H1 (cell line): ENCODE measurements around the gene MUC5B. TPM values are rescaled to one million over a fixed set of nuclear protein-coding genes. Genes with fewer than 3 reads are reported as not detected.
A peak's percentile ranks its signal among the peaks of the same experiment; 100 is the strongest.

Source experiments
- CTCF ChIA-PET: fragments of 300-600 bp; sonication (Branson Sonifier 250); formaldehyde crosslinking; loops from one replicate; lab custom pipeline; 2021; ENCODE audit not compliant: partially characterized antibody; lab: Charles Lee
- POLR2A ChIA-PET: fragments of 300-600 bp; sonication (Branson Sonifier 250); formaldehyde crosslinking; loops from one replicate; lab custom pipeline; 2021; ENCODE audit warnings: inconsistent platforms; ENCODE audit not compliant: partially characterized antibody; lab: Charles Lee
- DNase-seq, 2 experiments: peaks; one replicate each; pipeline versions ENCODE4 v3.0.0 to v3.0.0-alpha.2; 2010 to 2022; ENCODE audit warnings: low spot score in 2 of 2, low read depth in 1 of 2, mixed read lengths in 1 of 2
- FAIRE-seq: peaks from 2 replicates; lab custom pipeline; 2011; peaks lifted over from hg19 to GRCh38; lab: Jason Lieb, UNC
- H2AFZ ChIP-seq: 2 replicates; pipeline ENCODE4 v1.8.1; 2012; ENCODE audit warnings: low read length, inconsistent platforms
- H2AK5ac ChIP-seq: 2 replicates; pipeline ENCODE4 v1.6.1; 2013; ENCODE audit warnings: low read depth, low read length
- H2BK120ac ChIP-seq: replicated peaks from 2 replicates; pipeline ENCODE3; 2013; ENCODE audit warnings: low read depth, low read length, inconsistent platforms
- H2BK12ac ChIP-seq: 2 replicates; pipeline ENCODE4 v1.6.1; 2013; ENCODE audit warnings: low read depth, low read length
- H2BK15ac ChIP-seq: 2 replicates; pipeline ENCODE4 v1.6.1; 2013; ENCODE audit warnings: low read length
- H2BK20ac ChIP-seq: 2 replicates; pipeline ENCODE4 v1.6.1; 2013; ENCODE audit warnings: low read length
- H2BK5ac ChIP-seq: 2 replicates; pipeline ENCODE4 v1.6.1; 2013; ENCODE audit warnings: low read depth, low read length
- H3K14ac ChIP-seq: 2 replicates; pipeline ENCODE4 v1.6.1; 2013; ENCODE audit warnings: inconsistent platforms; ENCODE audit not compliant: insufficient read length
- H3K18ac ChIP-seq: 2 replicates; pipeline ENCODE4 v1.6.1; 2013; ENCODE audit warnings: low read length; ENCODE audit errors: extremely low read depth
- H3K23ac ChIP-seq: 2 replicates; pipeline ENCODE4 v1.6.1; 2013; ENCODE audit warnings: inconsistent platforms; ENCODE audit not compliant: insufficient read length
- H3K23me2 ChIP-seq: 2 replicates; pipeline ENCODE4 v1.6.1; 2013; ENCODE audit warnings: low read depth, low read length
- H3K27ac ChIP-seq: 2 replicates; pipeline ENCODE4 v1.6.1; 2011; ENCODE audit warnings: low read depth, low read length, inconsistent platforms
- H3K27me3 ChIP-seq, 4 experiments: replicated peaks in 1 of 4; 1 replicate in 1 of 4; 2 replicates in 3 of 4; pipeline versions ENCODE4 v1.6.1 to v1.8.1; 2011 to 2013; ENCODE audit warnings: low read length in 3 of 4, mild to moderate bottlenecking in 3 of 4, inconsistent platforms in 2 of 4, mixed read lengths in 2 of 4, moderate library complexity in 1 of 4; ENCODE audit not compliant: control insufficient read depth in 3 of 4, insufficient read depth in 3 of 4; ENCODE audit errors: extremely low read depth in 1 of 4
- H3K36me3 ChIP-seq, 4 experiments: 2 replicates each; pipeline versions ENCODE4 v1.6.1 to v1.8.1; 2011 to 2013; ENCODE audit warnings: mild to moderate bottlenecking in 4 of 4, low read length in 3 of 4, moderate library complexity in 2 of 4, control low read depth in 1 of 4, inconsistent platforms in 1 of 4; ENCODE audit not compliant: insufficient read depth in 4 of 4, control insufficient read depth in 2 of 4
- H3K4ac ChIP-seq: replicated peaks from 2 replicates; pipeline ENCODE3; 2013; ENCODE audit warnings: low read length, low read depth, mixed read lengths, inconsistent platforms; ENCODE audit not compliant: insufficient read length
- H3K4me1 ChIP-seq, 4 experiments: replicated peaks in 1 of 4; 1 replicate in 1 of 4; 2 replicates in 3 of 4; pipeline versions ENCODE4 v1.6.1 to v1.8.1; 2011 to 2013; ENCODE audit warnings: low read length in 3 of 4, inconsistent platforms in 2 of 4, mixed read lengths in 1 of 4; ENCODE audit not compliant: insufficient read depth in 4 of 4, control insufficient read depth in 3 of 4
- H3K4me2 ChIP-seq, 2 experiments: 2 replicates each; pipeline versions ENCODE4 v1.6.1 to v1.8.1; 2011 to 2013; ENCODE audit warnings: low read depth in 2 of 2, low read length in 2 of 2, control low read depth in 1 of 2, inconsistent platforms in 1 of 2, mild to moderate bottlenecking in 1 of 2; ENCODE audit not compliant: insufficient read depth in 1 of 2
- H3K4me3 ChIP-seq, 4 experiments: fragments of 200-600, 300-600 bp in 1 of 4; sonication (generic), shearing (Covaris generic), sonication (Bioruptor Twin) in 1 of 4; 2 replicates each; pipeline versions ENCODE4 v1.5.1 to v1.8.1; 2011 to 2016; ENCODE audit warnings: low read length in 4 of 4, low read depth in 3 of 4, control low read depth in 2 of 4, inconsistent platforms in 2 of 4, mild to moderate bottlenecking in 2 of 4, mixed read lengths in 1 of 4, moderate library complexity in 1 of 4; ENCODE audit not compliant: insufficient read depth in 2 of 4; ENCODE audit errors: extremely low read depth in 1 of 4
- H3K56ac ChIP-seq: replicated peaks from 2 replicates; pipeline ENCODE3; 2013; ENCODE audit warnings: low read depth, mild to moderate bottlenecking, mixed read lengths, low read length, inconsistent platforms; ENCODE audit not compliant: insufficient read length
- H3K79me1 ChIP-seq: 2 replicates; pipeline ENCODE4 v1.6.1; 2013; ENCODE audit warnings: low read depth, low read length, control low read depth
- H3K79me2 ChIP-seq, 2 experiments: 2 replicates each; pipeline versions ENCODE4 v1.6.1 to v1.8.1; 2012 to 2013; ENCODE audit warnings: low read length in 2 of 2, mild to moderate bottlenecking in 2 of 2, inconsistent platforms in 1 of 2; ENCODE audit not compliant: insufficient read depth in 2 of 2, control insufficient read depth in 1 of 2
- H3K9ac ChIP-seq, 4 experiments: replicated peaks in 1 of 4; 1 replicate in 1 of 4; 2 replicates in 3 of 4; pipeline versions ENCODE4 v1.6.1 to v1.8.1; 2011 to 2013; ENCODE audit warnings: low read depth in 3 of 4, low read length in 3 of 4, control low read depth in 2 of 4, mild to moderate bottlenecking in 2 of 4, moderate library complexity in 2 of 4, inconsistent platforms in 1 of 4; ENCODE audit errors: extremely low read depth in 1 of 4
- H3K9me3 ChIP-seq, 2 experiments: 2 replicates each; pipeline versions ENCODE4 v1.6.1 to v1.8.1; 2012 to 2013; ENCODE audit warnings: mild to moderate bottlenecking in 2 of 2, moderate library complexity in 2 of 2, control low read depth in 1 of 2, inconsistent platforms in 1 of 2, low read depth in 1 of 2, low read length in 1 of 2, mixed read lengths in 1 of 2; ENCODE audit not compliant: insufficient read depth in 2 of 2
- H4K20me1 ChIP-seq, 2 experiments: replicated peaks in 1 of 2; 2 replicates each; pipeline versions ENCODE3 to v1.8.1; 2011 to 2013; ENCODE audit warnings: inconsistent platforms in 2 of 2, low read length in 2 of 2, mild to moderate bottlenecking in 1 of 2; ENCODE audit not compliant: insufficient read depth in 2 of 2, control insufficient read depth in 1 of 2
- H4K5ac ChIP-seq: 2 replicates; pipeline ENCODE4 v1.6.1; 2013; ENCODE audit warnings: low read length, low read depth, mixed read lengths, inconsistent platforms; ENCODE audit not compliant: insufficient read length
- H4K8ac ChIP-seq: 2 replicates; pipeline ENCODE4 v1.8.0; 2013; ENCODE audit warnings: mild to moderate bottlenecking, moderate library complexity, low read length, inconsistent platforms; ENCODE audit not compliant: insufficient read depth; ENCODE audit errors: extremely low read depth
- H4K91ac ChIP-seq: replicated peaks from 2 replicates; pipeline ENCODE3; 2013; ENCODE audit warnings: low read length, mixed read lengths, inconsistent platforms; ENCODE audit not compliant: insufficient read length
- BRCA1 ChIP-seq: IDR thresholded peaks from 2 replicates; pipeline ENCODE4 v1.6.1; 2012; ENCODE audit warnings: low read depth, low read length, improper control_type of control experiment
- EZH2 ChIP-seq: fragments of 200-600 bp; sonication (generic); IDR thresholded peaks from 2 replicates; pipeline ENCODE4 v1.7.1; 2012; ENCODE audit warnings: low read depth, mild to moderate bottlenecking, moderate library complexity, low read length, inconsistent platforms; ENCODE audit not compliant: severe bottlenecking
- HDAC2 ChIP-seq, 2 experiments: fragments of 300-600 bp in 1 of 2; sonication (generic) in 1 of 2; IDR thresholded peaks; 2 replicates each; pipeline ENCODE4 v1.6.1; 2011 to 2012; ENCODE audit warnings: low read depth in 2 of 2, low read length in 2 of 2, mild to moderate bottlenecking in 2 of 2, moderate library complexity in 2 of 2, borderline replicate concordance in 1 of 2, inconsistent platforms in 1 of 2
- KDM5A ChIP-seq: fragments of 200-600 bp; IDR thresholded peaks from 2 replicates; pipeline ENCODE4 v1.7.1; 2012; ENCODE audit warnings: mild to moderate bottlenecking, low read length, inconsistent platforms, mixed read lengths
- NANOG ChIP-seq: IDR thresholded peaks from 2 replicates; pipeline ENCODE4 v1.6.1; 2011; ENCODE audit warnings: low read length, low read depth, mild to moderate bottlenecking, inconsistent platforms; ENCODE audit not compliant: insufficient read depth, poor library complexity, severe bottlenecking
- RFX5 ChIP-seq: IDR thresholded peaks from 2 replicates; pipeline ENCODE4 v1.6.1; 2011; ENCODE audit warnings: low read depth, low read length, improper control_type of control experiment, borderline replicate concordance
- SP1 ChIP-seq: IDR thresholded peaks from 2 replicates; pipeline ENCODE4 v1.6.1; 2011; ENCODE audit warnings: low read depth, low read length
- SRF ChIP-seq: IDR thresholded peaks from 2 replicates; pipeline ENCODE4 v1.6.1; 2011; ENCODE audit warnings: mild to moderate bottlenecking, low read depth, low read length, moderate library complexity
- SUZ12 ChIP-seq: fragments of 200-600 bp; sonication (generic); IDR thresholded peaks from 2 replicates; pipeline ENCODE4 v1.6.1; 2012; ENCODE audit warnings: mild to moderate bottlenecking, inconsistent platforms, low read length, moderate library complexity, mixed read lengths
- TAF1 ChIP-seq: IDR thresholded peaks from 2 replicates; pipeline ENCODE4 v1.6.1; 2011; ENCODE audit warnings: mild to moderate bottlenecking, low read depth, low read length
- TCF12 ChIP-seq: IDR thresholded peaks from 2 replicates; pipeline ENCODE4 v1.6.1; 2011; ENCODE audit warnings: low read depth, mild to moderate bottlenecking, low read length
- ZNF274 ChIP-seq: IDR thresholded peaks from 2 replicates; pipeline ENCODE4 v1.7.0; 2012; ENCODE audit warnings: low read length, borderline replicate concordance; ENCODE audit errors: extremely low read depth
- WGBS, 2 experiments: shearing (Covaris generic) in 1 of 2; methylation state at CpG; one replicate each; pipeline versions ENCODE4 v1.1.6 to v1.1.7; 2013 to 2015; ENCODE audit warnings: low lambda C conversion rate in 2 of 2, mixed read lengths in 2 of 2, inconsistent platforms in 1 of 2, low coverage in 1 of 2, missing lambda C conversion rate in 1 of 2; ENCODE audit not compliant: insufficient replicate concordance in 2 of 2, insufficient coverage in 1 of 2, insufficient read length in 1 of 2; ENCODE audit errors: extremely low coverage in 1 of 2, missing lambda C conversion rate in 1 of 2; 5-methylcytosine and 5-hydroxymethylcytosine counted together
- polyA plus RNA-seq, 7 experiments: library from polyadenylated mRNA; depleted of rRNA in 3 of 7; stranded (reverse) in 5 of 7; unstranded in 2 of 7; fragments of >200 nt in 5 of 7; fragments of 200-250 nt in 2 of 7; gene quantifications; 1 replicate in 5 of 7; 2 replicates in 1 of 7; 4 replicates in 1 of 7; pipeline versions ENCODE4 v1.2.1 to v1.2.3, GENCODE V29; 2011 to 2013; ENCODE audit warnings: missing spikeins in 2 of 7, mixed read lengths in 2 of 7
- total RNA-seq: library from RNA; stranded (reverse); fragmentation: NEBNext Ultra II Directional; extraction: Animal tissue kit (Norgen Biotek cat#: 25700); gene quantifications from 2 replicates; pipeline ENCODE4 v1.2.1, GENCODE V29; 2021

Gene MUC5B
- total and polyA plus RNA-seq, 2 of the 8 experiments (the other 6 are each of a cell fraction or from before 2014, with no cell fraction given) = 0.02 to 0.03 TPM

- Histone ChIP-seq H4K8ac (peak overlapping the region; percentile 79), H2BK12ac (no peak overlapping the region), H2AFZ (peak overlapping the region; percentile 51; the same call in 1 of the 2 replicates), H4K5ac (no peak overlapping the region), H3K9me3 (peaks cover 0 to 6% of the 10 kb centered on the region in 2 experiments; a peak in 1 of 4 replicates), H4K20me1 (no peaks in the 10 kb centered on the region), H3K27me3 (peaks cover 0 to 2% (median 0%) of the 10 kb centered on the region in 4 experiments; a peak in 1 of 7 replicates), H3K4ac (no peak overlapping the region), H3K23me2 (no peaks in the 10 kb centered on the region; the same call in 1 of the 2 replicates), H3K36me3 (no peaks in the 10 kb centered on the region), H2BK5ac (no peak overlapping the region), H3K27ac (no peak overlapping the region), H2BK15ac (no peak overlapping the region), H2BK20ac (no peak overlapping the region), H3K56ac (no peak overlapping the region), H3K14ac (no peak overlapping the region), H3K79me2 (no peaks in the 10 kb centered on the region), H2AK5ac (no peak overlapping the region), H2BK120ac (no peak overlapping the region), H3K79me1 (no peaks in the 10 kb centered on the region), H3K23ac (no peak overlapping the region), H4K91ac (no peak overlapping the region), H3K4me2 (no peak overlapping the region), H3K18ac (no peak overlapping the region; the same call in 1 of the 2 replicates), H3K9ac (no peak overlapping the region), H3K4me3 (no peak overlapping the region), H3K4me1 (no peaks in the 10 kb centered on the region; a peak in 1 of 7 replicates)
- DNase-seq = peak; percentile 79 to 94
- ChIA-PET CTCF (interaction anchor here (0.9 to 1.3 kb wide), 3 partner anchors 18 to 127 kb away, joined by 3 to 5 read pairs (median 4); no protein-coding TSS in a partner anchor), POLR2A (interaction anchor here (1.5 kb wide), 1 partner anchor 148 kb away, joined by 3 read pairs; no protein-coding TSS in a partner anchor)
- no peak for FAIRE-seq
- 48% methylated on average over 25 of the region's 32 CpGs; no CpG with 5 or more reads in 1 of the 2 experiments for WGBS, 2 experiments
- TF ChIP-seq ZNF274 (no peak), EZH2 (no peak), SUZ12 (no peak), SRF (no peak), BRCA1 (no peak), TCF12 (no peak), RFX5 (no peak), SP1 (no peak), KDM5A (no peak), NANOG (no peak), HDAC2 (IDR thresholded peaks at IDR 0.05; ENCODE audit: borderline replicate concordance in 1 of 2, low read depth in 2 of 2, low read length in 2 of 2) (no peak), TAF1 (no peak)
Observed at GRCh38 chr11:1202776-1203504, 19.9 kb upstream of the MUC5B start.
